Hepatocyte (in vitro differentiated cells): Measurements from ENCODE around the gene MB21D2.

Experiments used
- CTCF ChIP-seq: fragments of 200-600 bp; sonication (generic); IDR thresholded peaks from 2 replicates; pipeline ENCODE4 v1.5.1; 2016; ENCODE audit warnings: antibody characterized with exemption, mild to moderate bottlenecking; ENCODE audit not compliant: poor library complexity
- EZH2 ChIP-seq: fragments of 200-600 bp; sonication (generic); IDR thresholded peaks from 2 replicates; pipeline ENCODE4 v1.6.1; 2016; ENCODE audit warnings: antibody characterized with exemption, mild to moderate bottlenecking, borderline replicate concordance
- EZH2phosphoT487 ChIP-seq: fragments of 200-600 bp; sonication (generic); IDR thresholded peaks from one replicate; pipeline ENCODE4 v1.6.1; 2018; ENCODE audit warnings: antibody characterized with exemption, mild to moderate bottlenecking, low read depth, moderate library complexity; ENCODE audit not compliant: unreplicated experiment, severe bottlenecking

GRCh38 chr3:192861972-192862371, 55.7 kb downstream of the MB21D2 start:
- TF ChIP-seq CTCF (no peak), EZH2 (no peak), EZH2phosphoT487 (no peak)
